SK-N-SH (cell line): ENCODE data around the gene KRT32. TPM values are rescaled to one million over a fixed set of nuclear protein-coding genes. Genes with fewer than 3 reads are reported as not detected.

Experiments
- CTCF ChIA-PET: fragments of 300-600, 350-600 bp; formaldehyde crosslinking; extraction: SDS; loops from one replicate; lab custom pipeline; 2021; lab: Yijun Ruan, JAX
- POLR2A ChIA-PET: fragments of 350-600 bp; sonication (Branson Sonifier 250); formaldehyde crosslinking; extraction: SDS; loops from one replicate; lab custom pipeline; 2020; ENCODE audit warnings: antibody characterized with exemption, inconsistent platforms; lab: Yijun Ruan, JAX
- DNase-seq: peaks from one replicate; pipeline ENCODE4 v3.0.0; 2012
- H2AFZ ChIP-seq: fragments of 200-600 bp; sonication (generic); 2 replicates; pipeline ENCODE4 v1.8.1; 2016; ENCODE audit warnings: antibody characterized with exemption, mild to moderate bottlenecking, low read depth
- H3F3A ChIP-seq: fragments of 200-600 bp; sonication (generic); replicated peaks from 2 replicates; pipeline ENCODE3; 2016; ENCODE audit warnings: antibody characterized with exemption, mild to moderate bottlenecking; ENCODE audit not compliant: insufficient read depth
- H3K27ac ChIP-seq, 2 experiments: fragments of 200-500 bp in 1 of 2; fragments of 200-600 bp in 1 of 2; sonication (Bioruptor generic) in 1 of 2; sonication (generic), shearing (Covaris generic) in 1 of 2; 2 replicates each; pipeline versions ENCODE4 v1.5.1 to v1.6.1; 2014 to 2016; ENCODE audit warnings: low read depth in 2 of 2, inconsistent platforms in 1 of 2, low read length in 1 of 2, mild to moderate bottlenecking in 1 of 2, mixed read lengths in 1 of 2
- H3K27me3 ChIP-seq: fragments of 200-600 bp; sonication (generic), shearing (Covaris generic); 2 replicates; pipeline ENCODE4 v1.6.1; 2016; ENCODE audit warnings: mixed run types; ENCODE audit not compliant: insufficient read depth
- H3K36me3 ChIP-seq, 2 experiments: fragments of 200-500 bp in 1 of 2; fragments of 200-600 bp in 1 of 2; sonication (Bioruptor generic) in 1 of 2; sonication (generic) in 1 of 2; replicated peaks in 1 of 2; 2 replicates each; pipeline versions ENCODE3 to v1.5.1; 2014 to 2016; ENCODE audit warnings: low read length in 1 of 2, mild to moderate bottlenecking in 1 of 2; ENCODE audit not compliant: insufficient read depth in 2 of 2, control insufficient read depth in 1 of 2
- H3K4me1 ChIP-seq, 2 experiments: fragments of 200-500 bp in 1 of 2; fragments of 200-600 bp in 1 of 2; sonication (Bioruptor generic) in 1 of 2; sonication (generic), shearing (Covaris generic) in 1 of 2; 2 replicates each; pipeline versions ENCODE4 v1.5.1 to v1.6.1; 2014 to 2016; ENCODE audit warnings: low read depth in 1 of 2, low read length in 1 of 2, mixed run types in 1 of 2; ENCODE audit not compliant: insufficient read depth in 2 of 2, control insufficient read depth in 1 of 2
- H3K4me2 ChIP-seq: fragments of 200-600 bp; sonication (generic), shearing (Covaris generic); 2 replicates; pipeline ENCODE4 v1.6.1; 2017; ENCODE audit warnings: mixed run types
- H3K4me3 ChIP-seq, 2 experiments: fragments of 200-500 bp in 1 of 2; fragments of 200-600 bp in 1 of 2; sonication (Bioruptor generic) in 1 of 2; sonication (generic), shearing (Covaris generic) in 1 of 2; 2 replicates each; pipeline versions ENCODE4 v1.5.1 to v1.8.1; 2014 to 2016; ENCODE audit warnings: low read depth in 2 of 2, inconsistent platforms in 1 of 2, low read length in 1 of 2, mild to moderate bottlenecking in 1 of 2, mixed read lengths in 1 of 2, moderate library complexity in 1 of 2
- H3K79me2 ChIP-seq: fragments of 200-600 bp; sonication (generic); 2 replicates; pipeline ENCODE4 v1.8.1; 2017; ENCODE audit warnings: mild to moderate bottlenecking; ENCODE audit not compliant: insufficient read depth
- H3K9ac ChIP-seq: fragments of 200-600 bp; sonication (generic); 2 replicates; pipeline ENCODE4 v1.6.1; 2017; ENCODE audit warnings: mixed run types
- H3K9me2 ChIP-seq: fragments of 200-600 bp; sonication (generic); 2 replicates; pipeline ENCODE4 v1.6.1; 2017; ENCODE audit warnings: mixed run types
- H3K9me3 ChIP-seq: fragments of 200-600 bp; sonication (generic); 2 replicates; pipeline ENCODE4 v1.6.1; 2017; ENCODE audit warnings: mixed run types, mild to moderate bottlenecking, moderate library complexity
- H4K20me1 ChIP-seq: fragments of 200-600 bp; sonication (generic); 2 replicates; pipeline ENCODE4 v1.6.1; 2017; ENCODE audit warnings: mild to moderate bottlenecking, mixed run types; ENCODE audit not compliant: insufficient read depth
- ELF1 ChIP-seq: IDR thresholded peaks from 2 replicates; pipeline ENCODE4 v1.4.0; 2012
- EP300 ChIP-seq, 2 experiments: IDR thresholded peaks; 2 replicates each; pipeline versions ENCODE4 v1.4.0 to v1.6.1; 2012; ENCODE audit warnings: borderline replicate concordance in 1 of 2, low read depth in 1 of 2, low read length in 1 of 2
- FOSL2 ChIP-seq: IDR thresholded peaks from 2 replicates; pipeline ENCODE4 v1.4.0; 2012; ENCODE audit warnings: low read depth, mild to moderate bottlenecking, moderate library complexity, borderline replicate concordance
- FOXJ3 ChIP-seq: sonication (generic); formaldehyde crosslinking; IDR thresholded peaks from 2 replicates; pipeline ENCODE4 v1.5.1; 2020; ENCODE audit warnings: mild to moderate bottlenecking, missing genetic modification reagents
- FOXM1 ChIP-seq: IDR thresholded peaks from 2 replicates; pipeline ENCODE4 v1.4.0; 2012; ENCODE audit warnings: low read depth, mild to moderate bottlenecking
- GABPA ChIP-seq: IDR thresholded peaks from 2 replicates; pipeline ENCODE4 v1.4.0; 2012; ENCODE audit warnings: low read depth, mild to moderate bottlenecking
- JUND ChIP-seq: IDR thresholded peaks from 2 replicates; pipeline ENCODE4 v1.4.0; 2012
- MXI1 ChIP-seq: IDR thresholded peaks from 2 replicates; pipeline ENCODE4 v1.6.1; 2012; ENCODE audit warnings: mild to moderate bottlenecking, low read depth, low read length, improper control_type of control experiment
- NRF1 ChIP-seq: IDR thresholded peaks from 2 replicates; pipeline ENCODE4 v1.6.1; 2012; ENCODE audit warnings: low read depth, mild to moderate bottlenecking, low read length
- POLR2AphosphoS5 ChIP-seq: IDR thresholded peaks from 2 replicates; pipeline ENCODE4 v1.6.1; 2012; ENCODE audit warnings: low read depth, low read length
- RAD21 ChIP-seq: IDR thresholded peaks from 2 replicates; pipeline ENCODE4 v1.6.1; 2012; ENCODE audit warnings: mild to moderate bottlenecking, low read length
- RCOR1 ChIP-seq: fragments of 150-350 bp; IDR thresholded peaks from 2 replicates; pipeline ENCODE4 v1.6.1; 2017; ENCODE audit warnings: antibody characterized with exemption, low read length
- RFX5 ChIP-seq: IDR thresholded peaks from 2 replicates; pipeline ENCODE4 v1.6.1; 2012; ENCODE audit warnings: mild to moderate bottlenecking, improper control_type of control experiment, low read length
- RXRA ChIP-seq: IDR thresholded peaks from 2 replicates; pipeline ENCODE4 v1.4.0; 2012; ENCODE audit warnings: low read depth, mild to moderate bottlenecking, borderline replicate concordance
- SIN3A ChIP-seq: IDR thresholded peaks from 2 replicates; pipeline ENCODE4 v1.6.1; 2012; ENCODE audit warnings: low read depth, mild to moderate bottlenecking, low read length, moderate library complexity, borderline replicate concordance
- SMC3 ChIP-seq: IDR thresholded peaks from 2 replicates; pipeline ENCODE4 v1.6.1; 2012; ENCODE audit warnings: low read depth, low read length, improper control_type of control experiment
- TAF1 ChIP-seq: IDR thresholded peaks from 2 replicates; pipeline ENCODE4 v1.6.1; 2012; ENCODE audit warnings: low read depth, mild to moderate bottlenecking, low read length, moderate library complexity, borderline replicate concordance
- TCF12 ChIP-seq: IDR thresholded peaks from 2 replicates; pipeline ENCODE4 v1.4.0; 2012
- TEAD4 ChIP-seq: IDR thresholded peaks from 2 replicates; pipeline ENCODE4 v1.4.0; 2012; ENCODE audit warnings: mild to moderate bottlenecking, borderline replicate concordance; ENCODE audit not compliant: insufficient read depth
- WGBS: methylation state at CpG from one replicate; pipeline ENCODE4 v1.1.6; 2017; ENCODE audit warnings: low lambda C conversion rate; 5-methylcytosine and 5-hydroxymethylcytosine counted together
- polyA plus RNA-seq, 3 experiments: library from polyadenylated mRNA; depleted of rRNA; stranded (reverse); fragments of >200 nt; gene quantifications; 2 replicates each; pipeline ENCODE4 v1.2.3, GENCODE V29; 2012
- TF ChIP-seq, protein P1 (sequence below): IDR thresholded peaks from 2 replicates; pipeline ENCODE4 v1.4.0; 2012; ENCODE audit warnings: low read depth, borderline replicate concordance
- TF ChIP-seq, protein P2 (sequence below): fragments of 150-350 bp; IDR thresholded peaks from 2 replicates; pipeline ENCODE4 v1.6.1; 2017; ENCODE audit warnings: antibody characterized with exemption, low read length, low read depth, borderline replicate concordance
- TF ChIP-seq, protein P3 (sequence below): IDR thresholded peaks from 2 replicates; pipeline ENCODE4 v1.4.0; 2012; ENCODE audit warnings: low read depth
- TF ChIP-seq, protein P4 (sequence below): fragments of 150-350 bp; IDR thresholded peaks from 2 replicates; pipeline ENCODE4 v1.6.1; 2016; ENCODE audit warnings: mild to moderate bottlenecking, low read depth, low read length

KRT32 gene
- polyA plus RNA-seq, 1 of the 3 experiments (the other 2 are of a cell fraction): not detected

DNA sequence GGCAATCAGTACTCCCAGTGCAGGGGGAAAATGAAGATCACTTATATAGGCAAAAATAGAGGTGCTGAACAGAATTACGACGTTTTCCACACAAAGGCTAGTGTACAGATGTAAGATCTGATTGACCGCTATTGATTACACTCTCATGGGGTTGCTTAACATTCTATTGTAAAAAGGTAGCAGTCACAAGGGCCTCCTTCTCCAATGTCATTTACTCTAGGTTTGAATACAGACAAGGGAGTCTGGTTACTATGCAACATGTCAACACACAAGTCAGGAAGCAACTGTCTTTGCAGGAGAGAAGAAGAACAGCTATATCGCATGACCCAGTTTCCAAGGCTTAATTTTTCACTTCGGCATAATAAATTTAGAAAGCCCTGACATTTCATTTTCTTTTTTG, 50.7 kb downstream of the KRT32 start:
- no peak for DNase-seq
- Histone ChIP-seq H3K79me2 (no peaks in the 10 kb centered on the region), H3K4me2 (no peak overlapping the region), H3F3A (peaks cover 4% of the 10 kb centered on the region), H3K9me2 (no peaks in the 10 kb centered on the region), H3K27ac (peak overlapping the region in 1 of 2 experiments; percentile 36; a peak in 1 of 4 replicates), H4K20me1 (no peaks in the 10 kb centered on the region), H3K27me3 (no peaks in the 10 kb centered on the region), H3K36me3 (no peaks in the 10 kb centered on the region), H3K9me3 (no peaks in the 10 kb centered on the region), H3K9ac (no peak overlapping the region), H3K4me3 (no peak overlapping the region), H3K4me1 (peaks cover 0 to 45% of the 10 kb centered on the region in 2 experiments; a peak in 3 of 4 replicates), H2AFZ (no peak overlapping the region)
- TF ChIP-seq EP300 (IDR thresholded peaks at IDR 0.05; ENCODE audit: borderline replicate concordance in 1 of 2, low read depth in 1 of 2, low read length in 1 of 2): no peak
- TF ChIP-seq RXRA: no peak
- TF ChIP-seq ELF1: no peak
- no peak for TF ChIP-seq MXI1
- TF ChIP-seq FOXM1: no peak
- TF ChIP-seq, protein P1, sequence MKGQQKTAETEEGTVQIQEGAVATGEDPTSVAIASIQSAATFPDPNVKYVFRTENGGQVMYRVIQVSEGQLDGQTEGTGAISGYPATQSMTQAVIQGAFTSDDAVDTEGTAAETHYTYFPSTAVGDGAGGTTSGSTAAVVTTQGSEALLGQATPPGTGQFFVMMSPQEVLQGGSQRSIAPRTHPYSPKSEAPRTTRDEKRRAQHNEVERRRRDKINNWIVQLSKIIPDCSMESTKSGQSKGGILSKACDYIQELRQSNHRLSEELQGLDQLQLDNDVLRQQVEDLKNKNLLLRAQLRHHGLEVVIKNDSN: no peak
- TF ChIP-seq RFX5: no peak
- TF ChIP-seq, protein P2, sequence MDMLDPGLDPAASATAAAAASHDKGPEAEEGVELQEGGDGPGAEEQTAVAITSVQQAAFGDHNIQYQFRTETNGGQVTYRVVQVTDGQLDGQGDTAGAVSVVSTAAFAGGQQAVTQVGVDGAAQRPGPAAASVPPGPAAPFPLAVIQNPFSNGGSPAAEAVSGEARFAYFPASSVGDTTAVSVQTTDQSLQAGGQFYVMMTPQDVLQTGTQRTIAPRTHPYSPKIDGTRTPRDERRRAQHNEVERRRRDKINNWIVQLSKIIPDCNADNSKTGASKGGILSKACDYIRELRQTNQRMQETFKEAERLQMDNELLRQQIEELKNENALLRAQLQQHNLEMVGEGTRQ: no peak
- TF ChIP-seq JUND: no peak
- TF ChIP-seq FOXJ3: no peak
- TF ChIP-seq TEAD4: no peak
- TF ChIP-seq SIN3A: no peak
- POLR2A ChIA-PET: no interaction called here
- CTCF ChIA-PET: interaction anchor here (0.8 to 2.9 kb wide), 4 partner anchors 133 to 499 kb away, joined by 3 to 11 read pairs (median 3); no protein-coding TSS in a partner anchor
- 75% methylated on average over 5 of the region's 5 CpGs for WGBS

DNA sequence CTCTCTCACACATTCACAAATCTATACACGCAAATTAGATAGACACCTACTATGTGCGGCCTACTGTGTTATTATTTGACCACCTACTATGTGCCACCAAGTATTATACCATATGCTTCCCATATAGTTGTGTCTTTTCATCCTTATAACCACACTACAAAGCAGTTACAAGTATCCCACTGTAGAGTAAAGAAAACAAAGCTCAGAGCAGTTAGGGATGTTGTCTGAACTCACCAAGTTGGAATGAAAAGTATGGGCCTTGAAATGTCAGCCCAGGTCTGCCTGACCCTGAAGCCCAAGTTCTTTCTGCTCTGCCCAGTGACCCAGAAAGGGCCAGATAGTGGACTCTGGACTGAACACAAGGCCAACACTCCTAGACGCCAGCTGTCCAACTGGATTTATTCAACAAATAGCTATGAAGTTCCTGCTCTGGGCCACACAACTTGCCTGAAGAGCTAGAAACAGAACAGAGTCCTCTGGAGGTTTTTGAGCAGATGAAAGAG, 51.3 kb downstream of the KRT32 start:
- TF ChIP-seq TAF1 (no peak), TCF12 (no peak), NRF1 (no peak), GABPA (no peak), RFX5 (no peak), POLR2AphosphoS5 (no peak), RAD21 (no peak), RXRA (0 out of 2 replicates have a peak, but pooled peaks have one; percentile 11), SMC3 (no peak), JUND (0 out of 2 replicates have a peak, but pooled peaks have one; percentile 11), FOXJ3 (no peak), MXI1 (no peak), FOSL2 (no peak), RCOR1 (no peak), ELF1 (no peak)
- TF ChIP-seq, protein P1: no peak
- TF ChIP-seq, protein P3, sequence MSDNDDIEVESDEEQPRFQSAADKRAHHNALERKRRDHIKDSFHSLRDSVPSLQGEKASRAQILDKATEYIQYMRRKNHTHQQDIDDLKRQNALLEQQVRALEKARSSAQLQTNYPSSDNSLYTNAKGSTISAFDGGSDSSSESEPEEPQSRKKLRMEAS: no peak
- TF ChIP-seq, protein P4, sequence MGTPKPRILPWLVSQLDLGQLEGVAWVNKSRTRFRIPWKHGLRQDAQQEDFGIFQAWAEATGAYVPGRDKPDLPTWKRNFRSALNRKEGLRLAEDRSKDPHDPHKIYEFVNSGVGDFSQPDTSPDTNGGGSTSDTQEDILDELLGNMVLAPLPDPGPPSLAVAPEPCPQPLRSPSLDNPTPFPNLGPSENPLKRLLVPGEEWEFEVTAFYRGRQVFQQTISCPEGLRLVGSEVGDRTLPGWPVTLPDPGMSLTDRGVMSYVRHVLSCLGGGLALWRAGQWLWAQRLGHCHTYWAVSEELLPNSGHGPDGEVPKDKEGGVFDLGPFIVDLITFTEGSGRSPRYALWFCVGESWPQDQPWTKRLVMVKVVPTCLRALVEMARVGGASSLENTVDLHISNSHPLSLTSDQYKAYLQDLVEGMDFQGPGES: no peak
- Histone ChIP-seq H3K9me2 (no peaks in the 10 kb centered on the region), H3K9me3 (no peaks in the 10 kb centered on the region), H3K36me3 (no peaks in the 10 kb centered on the region), H4K20me1 (no peaks in the 10 kb centered on the region), H3K9ac (no peak overlapping the region), H3K4me3 (no peak overlapping the region), H3K27me3 (no peaks in the 10 kb centered on the region), H3F3A (peaks cover 4% of the 10 kb centered on the region), H2AFZ (no peak overlapping the region), H3K4me1 (peaks cover 0 to 39% of the 10 kb centered on the region in 2 experiments; a peak in 3 of 4 replicates), H3K4me2 (no peak overlapping the region), H3K79me2 (no peaks in the 10 kb centered on the region), H3K27ac (peak overlapping the region in 1 of 2 experiments; percentile 36; a peak in 1 of 4 replicates)
- DNase-seq: no peak
- 44% methylated on average over 3 of the region's 3 CpGs for WGBS
- ChIA-PET POLR2A (no interaction called here), CTCF (interaction anchor here (0.8 to 2.9 kb wide), 3 partner anchors 133 to 499 kb away, joined by 3 to 11 read pairs (median 3); no protein-coding TSS in a partner anchor)
